OCI-LY7 (cell line): ENCODE measurements around the gene GJB2. TPM values are rescaled to one million over a fixed set of nuclear protein-coding genes. Genes with fewer than 3 reads are reported as not detected.

Source experiments
- BruUV-seq: library from RNA; stranded (reverse); fragments of 400-500 nt; replicated peaks from 2 replicates; lab custom pipeline; 2021; lab: Mats Ljungman, UMichigan
- CTCF ChIA-PET: fragments of 300-600 bp; sonication (Branson Sonifier 250); formaldehyde crosslinking; loops from one replicate; lab custom pipeline; 2022; ENCODE audit warnings: antibody characterized with exemption; ENCODE audit not compliant: unreplicated experiment; lab: Charles Lee
- POLR2A ChIA-PET: fragments of 300-600 bp; sonication (Branson Sonifier 250); formaldehyde crosslinking; loops from one replicate; lab custom pipeline; 2022; ENCODE audit warnings: antibody characterized with exemption; lab: Charles Lee
- DNase-seq: peaks from one replicate; pipeline ENCODE4 v3.0.0-alpha.2; 2015; ENCODE audit warnings: low spot score
- H2AFZ ChIP-seq: fragments of 200-600 bp; sonication (generic), shearing (Covaris generic); 2 replicates; pipeline ENCODE4 v1.6.1; 2014; ENCODE audit warnings: mild to moderate bottlenecking, antibody characterized with exemption, low read length, moderate library complexity
- H3K27ac ChIP-seq: fragments of 200-600 bp; sonication (generic); 2 replicates; pipeline ENCODE4 v1.5.1; 2014; ENCODE audit warnings: mixed run types, low read depth, mild to moderate bottlenecking, moderate library complexity, low read length, inconsistent platforms; ENCODE audit not compliant: poor library complexity, severe bottlenecking
- H3K36me3 ChIP-seq: fragments of 200-600 bp; sonication (generic); 2 replicates; pipeline ENCODE4 v1.6.1; 2014; ENCODE audit warnings: mild to moderate bottlenecking, antibody characterized with exemption, low read length, moderate library complexity, mixed read lengths; ENCODE audit not compliant: insufficient read depth
- H3K4me1 ChIP-seq: fragments of 200-600 bp; sonication (generic); 2 replicates; pipeline ENCODE4 v1.5.1; 2014; ENCODE audit warnings: mild to moderate bottlenecking, low read length; ENCODE audit not compliant: insufficient read depth, poor library complexity, severe bottlenecking
- H3K4me2 ChIP-seq: fragments of 200-600 bp; sonication (generic); 2 replicates; pipeline ENCODE4 v1.6.1; 2014; ENCODE audit warnings: mild to moderate bottlenecking, low read length
- H3K4me3 ChIP-seq: fragments of 200-600 bp; sonication (generic); 2 replicates; pipeline ENCODE4 v1.5.1; 2014; ENCODE audit warnings: mild to moderate bottlenecking, low read depth, low read length; ENCODE audit not compliant: poor library complexity, severe bottlenecking
- H3K79me2 ChIP-seq: fragments of 200-600 bp; sonication (generic); 2 replicates; pipeline ENCODE4 v1.6.1; 2016; ENCODE audit warnings: low read depth, mild to moderate bottlenecking, low read length, moderate library complexity, mixed read lengths; ENCODE audit not compliant: insufficient read depth
- H3K9me2 ChIP-seq: fragments of 200-600 bp; sonication (generic); 2 replicates; pipeline ENCODE4 v1.6.1; 2016; ENCODE audit warnings: mild to moderate bottlenecking, low read length, mixed read lengths; ENCODE audit not compliant: insufficient read depth
- H3K9me3 ChIP-seq: fragments of 200-600 bp; sonication (generic); 2 replicates; pipeline ENCODE4 v1.6.1; 2014; ENCODE audit warnings: mild to moderate bottlenecking, mixed run types, low read length, mixed read lengths
- H4K20me1 ChIP-seq: fragments of 200-600 bp; sonication (generic); 2 replicates; pipeline ENCODE4 v1.6.1; 2014; ENCODE audit warnings: mild to moderate bottlenecking, antibody characterized with exemption, low read length, moderate library complexity, mixed read lengths; ENCODE audit not compliant: insufficient read depth
- CTCF ChIP-seq: fragments of 200-600 bp; sonication (generic); conservative IDR thresholded peaks from 2 replicates; pipeline ENCODE4 v1.5.1; 2014; ENCODE audit warnings: mild to moderate bottlenecking, antibody characterized with exemption, low read length, moderate library complexity, mixed read lengths
- EZH2phosphoT487 ChIP-seq: fragments of 200-600 bp; sonication (generic); IDR thresholded peaks from 2 replicates; pipeline ENCODE4 v1.6.1; 2018; ENCODE audit warnings: low read depth, borderline replicate concordance, mild to moderate bottlenecking, mixed run types, antibody characterized with exemption, low read length, moderate library complexity, mixed read lengths
- intact Hi-C: fragments of 100-400 bp; cut with micrococcal nuclease; formaldehyde crosslinking; loops from one replicate; pipeline ENCODE4 v1.10.0; 2022; ENCODE audit not compliant: unreplicated experiment
- total RNA-seq, 2 experiments: library from RNA; depleted of rRNA in 1 of 2; stranded (reverse); fragments of >200 nt in 1 of 2; shearing (Covaris generic) in 1 of 2; gene quantifications; 2 replicates each; pipeline ENCODE4 v1.2.3, GENCODE V29; 2014 to 2022

GJB2 gene
- total RNA-seq, 2 experiments from 2014 or later, result not detected

GRCh38 chr13:20222553-20222952 lies 29.8 kb upstream of the GJB2 start:
- CTCF ChIA-PET, result no interaction called here
- TF ChIP-seq EZH2phosphoT487 (no peak), CTCF (no peak)
- no peaks in the 10 kb centered on the region for H3K36me3 ChIP-seq

DNA sequence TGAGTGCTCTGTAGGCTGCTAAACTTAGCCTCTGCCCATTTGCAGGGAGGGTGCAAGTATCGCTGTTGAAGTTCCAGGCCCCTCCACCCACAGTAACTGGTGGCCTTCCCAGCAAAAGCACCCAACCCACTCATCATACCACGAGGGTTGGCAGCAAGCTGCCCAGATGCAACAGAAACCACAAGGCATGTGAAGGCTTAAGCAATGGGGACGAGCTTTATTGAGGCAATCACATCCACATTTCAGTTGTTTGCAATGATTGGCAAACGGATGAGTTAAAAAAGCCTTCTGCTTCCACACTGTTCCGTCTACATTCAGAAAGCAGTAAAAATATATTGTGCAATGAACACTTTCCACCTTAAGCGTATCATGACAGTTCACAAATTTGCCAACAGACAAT lies 29.0 kb upstream of the GJB2 start:
- CTCF ChIA-PET, result no interaction called here
- Histone ChIP-seq H3K4me1 (no peaks in the 10 kb centered on the region), H3K4me3 (no peak overlapping the region), H3K27ac (no peak overlapping the region), H3K4me2 (no peak overlapping the region), H3K9me2 (no peaks in the 10 kb centered on the region), H4K20me1 (no peaks in the 10 kb centered on the region), H3K9me3 (no peaks in the 10 kb centered on the region), H3K79me2 (no peaks in the 10 kb centered on the region), H2AFZ (no peak overlapping the region), H3K36me3 (no peaks in the 10 kb centered on the region)
- BruUV-seq, result no TSS peak
- TF ChIP-seq CTCF (no peak), EZH2phosphoT487 (no peak)
- POLR2A ChIA-PET, result no interaction called here
- no peak for DNase-seq
- intact Hi-C loops, result no loop called here

More at GRCh38 chr13:20222553-20222952, 29.8 kb upstream of the GJB2 start:
- POLR2A ChIA-PET, result no interaction called here
- H3K9me2 ChIP-seq, result no peaks in the 10 kb centered on the region
- no peaks in the 10 kb centered on the region for H3K4me1 ChIP-seq
- no peaks in the 10 kb centered on the region for H3K79me2 ChIP-seq
- no peak for DNase-seq
- H3K27ac ChIP-seq, result no peak overlapping the region
- no peak overlapping the region for H2AFZ ChIP-seq
- no peak overlapping the region for H3K4me2 ChIP-seq
- no peak overlapping the region for H3K4me3 ChIP-seq
- no peaks in the 10 kb centered on the region for H3K9me3 ChIP-seq
- H4K20me1 ChIP-seq, result no peaks in the 10 kb centered on the region
- no TSS peak for BruUV-seq
- intact Hi-C loops, result no loop called here

DNA sequence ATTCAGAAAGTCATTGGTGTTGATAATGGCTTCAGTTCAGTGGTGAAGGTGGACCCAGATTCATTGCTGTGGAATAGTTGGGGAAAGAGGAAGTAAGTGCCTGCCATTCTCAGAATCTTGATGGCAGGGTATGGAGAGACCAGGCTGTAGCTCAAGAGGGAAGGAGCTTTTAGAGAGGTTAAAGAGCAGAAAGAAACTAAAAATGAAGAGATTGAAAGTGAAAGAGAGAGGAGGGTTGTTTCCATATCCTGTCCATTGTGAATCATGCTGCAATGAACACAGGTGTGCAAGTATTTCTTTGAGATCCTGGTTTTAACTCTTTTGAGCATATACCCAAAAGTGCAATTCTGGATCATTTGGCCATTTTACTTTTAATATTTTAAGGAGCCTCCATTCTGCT lies 26.8 kb upstream of the GJB2 start:
- H3K4me1 ChIP-seq, result no peaks in the 10 kb centered on the region
- no peak overlapping the region for H2AFZ ChIP-seq
- intact Hi-C loops, result no loop called here
- H3K27ac ChIP-seq, result no peak overlapping the region
- no peaks in the 10 kb centered on the region for H4K20me1 ChIP-seq
- ChIA-PET POLR2A (no interaction called here), CTCF (no interaction called here)
- no peaks in the 10 kb centered on the region for H3K36me3 ChIP-seq
- H3K4me3 ChIP-seq, result no peak overlapping the region
- no peaks in the 10 kb centered on the region for H3K9me3 ChIP-seq
- no TSS peak for BruUV-seq
- no peak for DNase-seq
- H3K79me2 ChIP-seq, result no peaks in the 10 kb centered on the region
- TF ChIP-seq EZH2phosphoT487, result no peak
- no peak for TF ChIP-seq CTCF
- H3K4me2 ChIP-seq, result no peak overlapping the region
- H3K9me2 ChIP-seq, result no peaks in the 10 kb centered on the region
